ENCODE data around the gene CHRNB4. TPM values are rescaled to one million over a fixed set of nuclear protein-coding genes. Genes with fewer than 3 reads are reported as not detected.
"Not testable (repeated sequence)": the region's sequence is repeated elsewhere in the genome, so short reads cannot be mapped to it uniquely, and the experiment has no call there.

Gene CHRNB4
- total and polyA plus RNA-seq, 2 donors (not counting 3 experiments of a cell fraction or from before 2014, with no cell fraction given), result 0.08 TPM; not detected in 1

DNA sequence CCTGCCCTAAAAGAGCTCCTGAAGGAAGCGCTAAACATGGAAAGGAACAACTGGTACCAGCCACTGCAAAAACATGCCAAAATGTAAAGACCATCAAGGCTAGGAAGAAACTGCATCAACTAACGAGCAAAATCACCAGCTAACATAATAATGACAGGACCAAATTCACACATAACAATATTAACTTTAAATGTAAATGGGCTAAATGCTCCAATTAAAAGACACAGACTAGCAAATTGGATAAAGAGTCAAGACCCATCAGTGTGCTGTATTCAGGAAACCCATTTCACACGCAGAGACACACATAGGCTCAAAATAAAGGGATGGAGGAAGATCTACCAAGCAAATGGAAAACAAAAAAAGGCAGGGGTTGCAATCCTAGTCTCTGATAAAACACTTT, 31.5 kb downstream of the CHRNB4 start:
- H3K9ac ChIP-seq (replicated peaks; ENCODE audit: extremely low read depth, insufficient read depth, low read length); H3K27me3 ChIP-seq (ENCODE audit: control insufficient read depth in 2 of 2, insufficient read depth in 2 of 2, low read length in 2 of 2); H3K9me3 ChIP-seq (replicated peaks; ENCODE audit: control insufficient read depth, insufficient read depth, low read length); H3K4me2 ChIP-seq (ENCODE audit: insufficient read depth, low read length); H3K79me2 ChIP-seq (ENCODE audit: control insufficient read depth, insufficient read depth, low read length); dilution Hi-C loops (cut with MboI; ENCODE audit: extremely low pct_ligation_motif_present, low sequenced_read_pairs); POLR2A ChIA-PET; DNase-seq (ENCODE audit: low read depth, low spot score); FAIRE-seq; H4K20me1 ChIP-seq (replicated peaks; ENCODE audit: control insufficient read depth, extremely low read depth, insufficient read depth, low read length); BruUV-seq (replicated peaks); H3K4me1 ChIP-seq (ENCODE audit: control insufficient read depth, extremely low read depth, insufficient read depth, low read length); CTCF ChIA-PET; H3K36me3 ChIP-seq (ENCODE audit: control insufficient read depth in 2 of 2, extremely low read depth in 1 of 2, insufficient read depth in 2 of 2, low read length in 2 of 2); H3K4me3 ChIP-seq (replicated peaks in 1 of 3; ENCODE audit: insufficient read depth in 1 of 3, low read depth in 1 of 3, low read length in 3 of 3); H2AFZ ChIP-seq (ENCODE audit: low read depth, low read length); H3K27ac ChIP-seq (ENCODE audit: insufficient read depth, low read depth, low read length); intact Hi-C loops (cut with micrococcal nuclease); H3K9me1 ChIP-seq (replicated peaks; ENCODE audit: control insufficient read depth, extremely low read depth, insufficient read depth, low read length): not testable (repeated sequence)

- Histone ChIP-seq H3K9ac (replicated peaks; ENCODE audit: extremely low read depth, insufficient read depth, low read length) (no peak overlapping the region), H3K9me1 (replicated peaks; ENCODE audit: control insufficient read depth, extremely low read depth, insufficient read depth, low read length) (no peaks in the 10 kb centered on the region), H3K79me2 (ENCODE audit: control insufficient read depth, insufficient read depth, low read length) (no peaks in the 10 kb centered on the region), H3K27ac (ENCODE audit: insufficient read depth, low read depth, low read length) (no peak overlapping the region), H3K4me3 (replicated peaks in 1 of 3; ENCODE audit: insufficient read depth in 1 of 3, low read depth in 1 of 3, low read length in 3 of 3) (no peak overlapping the region), H3K4me1 (ENCODE audit: control insufficient read depth, extremely low read depth, insufficient read depth, low read length) (no peaks in the 10 kb centered on the region), H3K4me2 (ENCODE audit: insufficient read depth, low read length) (no peak overlapping the region), H2AFZ (ENCODE audit: low read depth, low read length) (no peak overlapping the region), H4K20me1 (replicated peaks; ENCODE audit: control insufficient read depth, extremely low read depth, insufficient read depth, low read length) (no peaks in the 10 kb centered on the region), H3K36me3 (ENCODE audit: control insufficient read depth in 2 of 2, extremely low read depth in 1 of 2, insufficient read depth in 2 of 2, low read length in 2 of 2) (no peaks in the 10 kb centered on the region), H3K9me3 (replicated peaks; ENCODE audit: control insufficient read depth, insufficient read depth, low read length) (no peaks in the 10 kb centered on the region), H3K27me3 (ENCODE audit: control insufficient read depth in 2 of 2, insufficient read depth in 2 of 2, low read length in 2 of 2) (no peaks in the 10 kb centered on the region)
- POLR2A ChIA-PET, result no interaction called here
- dilution Hi-C loops (cut with MboI; ENCODE audit: extremely low pct_ligation_motif_present, low sequenced_read_pairs), result no loop called here
- no peak for TF ChIP-seq POLR2AphosphoS5 (IDR thresholded peaks at IDR 0.05; ENCODE audit: insufficient read depth, low read depth, low read length)
- no peak for TF ChIP-seq POLR2A (IDR thresholded peaks at IDR 0.05; ENCODE audit: low read depth, low read length)
- TF ChIP-seq MYC (IDR thresholded peaks at IDR 0.05; ENCODE audit: low read depth, low read length), result no peak
- no peak for TF ChIP-seq GATA2 (IDR thresholded peaks at IDR 0.05; ENCODE audit: insufficient read depth, insufficient read length, low read depth, low read length)
- no peak for TF ChIP-seq FOS (IDR thresholded peaks at IDR 0.05; ENCODE audit: borderline replicate concordance, insufficient read depth, low read length)
- TF ChIP-seq JUN (IDR thresholded peaks at IDR 0.05; ENCODE audit: borderline replicate concordance, insufficient read depth, insufficient read length, low read depth), result no peak
- TF ChIP-seq CTCF (IDR thresholded peaks at IDR 0.05; ENCODE audit: extremely low read depth in 1 of 2, insufficient read depth in 1 of 2, low read depth in 1 of 2, low read length in 2 of 2), result no peak
- TF ChIP-seq EZH2 (IDR thresholded peaks at IDR 0.05; ENCODE audit: borderline replicate concordance, low read depth, low read length, severe bottlenecking), result no peak
- TF ChIP-seq, protein P1, sequence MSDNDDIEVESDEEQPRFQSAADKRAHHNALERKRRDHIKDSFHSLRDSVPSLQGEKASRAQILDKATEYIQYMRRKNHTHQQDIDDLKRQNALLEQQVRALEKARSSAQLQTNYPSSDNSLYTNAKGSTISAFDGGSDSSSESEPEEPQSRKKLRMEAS (IDR thresholded peaks at IDR 0.05; ENCODE audit: insufficient read depth, insufficient read length), result no peak
- no peak for FAIRE-seq
- intact Hi-C loops (cut with micrococcal nuclease), result no loop called here
- no peak for DNase-seq (ENCODE audit: low read depth, low spot score)
- BruUV-seq (replicated peaks), result no TSS peak
- CTCF ChIA-PET, result no interaction called here
Observed at GRCh38 chr15:78605680-78606079, 35.3 kb downstream of the CHRNB4 start.

Measured in endothelial cell of umbilical vein (primary cell).